ENCODE measurements around the gene NEUROD4. TPM values are rescaled to one million over a fixed set of nuclear protein-coding genes. Genes with fewer than 3 reads are reported as not detected.

NEUROD4 gene
- total and polyA plus RNA-seq, 10 of the 15 experiments (the other 5 are each of a cell fraction or from before 2014, with no cell fraction given): 0.06 TPM; not detected in 9

GRCh38 chr12:54993181-54993835 is 26.5 kb upstream of the NEUROD4 start (continued):
- TF ChIP-seq CTCF (IDR thresholded peaks at IDR 0.05 in 2 of 3, conservative IDR thresholded peaks at IDR 0.05 in 1 of 3; ENCODE audit: control insufficient read depth in 2 of 3, extremely low read depth in 1 of 3, insufficient read depth in 1 of 3, low read depth in 3 of 3, low read length in 3 of 3) (peak; percentile 70 to 82 (median 78)), SMC3 (IDR thresholded peaks at IDR 0.05; ENCODE audit: borderline replicate concordance, low read length) (peak; percentile 90), SIN3A (IDR thresholded peaks at IDR 0.05; ENCODE audit: low read depth, low read length) (no peak), TCF12 (IDR thresholded peaks at IDR 0.05; ENCODE audit: low read depth, low read length) (no peak)

DNA sequence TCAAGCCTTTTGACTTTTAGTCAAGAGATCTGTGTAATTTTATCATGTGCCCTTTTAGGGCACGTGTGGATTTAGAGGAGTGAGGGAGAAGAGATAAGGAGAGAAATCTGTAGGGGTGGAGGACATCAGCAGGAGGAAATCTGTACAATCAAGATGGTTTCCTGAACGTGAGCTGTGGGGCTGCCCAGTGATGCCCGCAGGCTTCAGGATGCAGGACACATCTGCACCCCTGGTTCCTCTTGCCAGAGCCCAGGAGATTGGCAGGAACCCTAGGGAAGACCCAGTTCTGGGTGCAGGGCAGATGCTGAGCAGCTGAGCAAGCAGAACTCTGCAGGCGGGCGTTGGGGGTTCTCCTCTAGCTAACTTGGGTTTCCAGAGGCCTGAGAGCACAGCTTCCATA is 23.6 kb upstream of the NEUROD4 start:
- CTCF ChIA-PET: interaction anchor here (0.6 to 12.8 kb wide), 12 partner anchors 12 to 271 kb away, joined by 3 to 700 read pairs (median 3); no protein-coding TSS in a partner anchor
- intact Hi-C loops (cut with micrococcal nuclease; ENCODE audit: unreplicated experiment): loop anchor here (10.0 kb wide), 1 partner anchor 629 kb away; no protein-coding TSS in a partner anchor
- Histone ChIP-seq H3K27ac (ENCODE audit: control insufficient read depth, insufficient read depth) (no peak overlapping the region), H3K9me3 (replicated peaks; ENCODE audit: control insufficient read depth, insufficient read depth, low read length) (peaks cover 4% of the 10 kb centered on the region), H3K4me2 (ENCODE audit: control insufficient read depth, insufficient read depth) (no peak overlapping the region), H3K4me1 (ENCODE audit: control insufficient read depth, insufficient read depth, low read length) (peaks cover 4% of the 10 kb centered on the region; the same call in 1 of the 2 replicates), H3K27me3 (replicated peaks in 1 of 2; ENCODE audit: control insufficient read depth in 2 of 2, insufficient read depth in 2 of 2, low read length in 1 of 2) (no peaks in the 10 kb centered on the region), H3K79me2 (ENCODE audit: control insufficient read depth, insufficient read depth, low read length) (no peaks in the 10 kb centered on the region), H2AFZ (ENCODE audit: control insufficient read depth, low read depth, low read length) (no peak overlapping the region), H4K20me1 (ENCODE audit: control insufficient read depth, insufficient read depth) (no peaks in the 10 kb centered on the region), H3K9ac (ENCODE audit: control insufficient read depth, insufficient read depth, low read length) (no peak overlapping the region), H3K4me3 (no peak overlapping the region), H3K36me3 (ENCODE audit: control insufficient read depth in 2 of 2, insufficient read depth in 2 of 2, low read length in 1 of 2) (no peaks in the 10 kb centered on the region)
- FAIRE-seq (no peak), ATAC-seq (no peak), DNase-seq (ENCODE audit: low read depth, low spot score) (no peak)
- WGBS (ENCODE audit: insufficient coverage, insufficient replicate concordance, low lambda C conversion rate, missing lambda C conversion rate): 51% methylated on average over 5 of the region's 5 CpGs
- BruUV-seq (replicated peaks): no TSS peak
- in situ Hi-C loops (cut with MboI): no loop called here
- SMC1A ChIA-PET (ENCODE audit: uncharacterized antibody, unreplicated experiment): interaction anchor here (1.4 to 13.2 kb wide), 7 partner anchors 10 to 247 kb away, joined by 3 to 429 read pairs (median 7); partner anchors contain the start of gene TESPA1
- RAD21 ChIA-PET (ENCODE audit: unreplicated experiment): interaction anchor here (0.7 to 4.1 kb wide), 5 partner anchors 72 to 295 kb away, joined by 3 to 28 read pairs (median 3); no protein-coding TSS in a partner anchor
- POLR2A ChIA-PET: no interaction called here
- no peak for TF ChIP-seq ZNF687 (IDR thresholded peaks at IDR 0.05)
- no peak for TF ChIP-seq USF2 (IDR thresholded peaks at IDR 0.05; ENCODE audit: borderline replicate concordance, low read depth, low read length)
- TF ChIP-seq BHLHE40 (IDR thresholded peaks at IDR 0.05; ENCODE audit: borderline replicate concordance in 1 of 2, low read depth in 2 of 2, low read length in 1 of 2): no peak
- TF ChIP-seq E2F8 (IDR thresholded peaks at IDR 0.05; ENCODE audit: low read depth, partially characterized antibody): no peak
- TF ChIP-seq DPF2 (IDR thresholded peaks at IDR 0.05): no peak
- TF ChIP-seq NFYA (IDR thresholded peaks at IDR 0.05; ENCODE audit: borderline replicate concordance, low read depth, low read length): no peak
- TF ChIP-seq NFXL1 (IDR thresholded peaks at IDR 0.05; ENCODE audit: borderline replicate concordance): no peak

Measured in GM12878 (cell line).